HEK293 (cell line): Measurements from ENCODE around the gene ITIH2.

Source experiments
- KLF16 ChIP-seq: fragments of 450-650 bp; formaldehyde crosslinking; IDR thresholded peaks from 2 replicates; pipeline ENCODE4 v1.5.1; 2017; ENCODE audit warnings: missing biosample characterization, missing genetic modification characterization
- KLF9 ChIP-seq: fragments of 450-650 bp; formaldehyde crosslinking; IDR thresholded peaks from 2 replicates; pipeline ENCODE4 v1.5.1; 2016; ENCODE audit warnings: missing biosample characterization, missing genetic modification characterization, low read depth
- ZBTB21 ChIP-seq: fragments of 450-650 bp; formaldehyde crosslinking; IDR thresholded peaks from 2 replicates; pipeline ENCODE4 v1.5.1; 2017; ENCODE audit warnings: missing biosample characterization, missing genetic modification characterization
- ZBTB7A ChIP-seq: fragments of 450-650 bp; formaldehyde crosslinking; IDR thresholded peaks from 2 replicates; pipeline ENCODE4 v1.5.1; 2016; ENCODE audit warnings: low read depth, missing biosample characterization, missing genetic modification characterization
- ZNF623 ChIP-seq: fragments of 450-650 bp; formaldehyde crosslinking; IDR thresholded peaks from 2 replicates; pipeline ENCODE4 v1.5.1; 2016; ENCODE audit warnings: missing biosample characterization, missing genetic modification characterization
- ZNF777 ChIP-seq: fragments of 450-650 bp; formaldehyde crosslinking; IDR thresholded peaks from 2 replicates; pipeline ENCODE4 v1.5.1; 2017; ENCODE audit warnings: missing biosample characterization, missing genetic modification characterization, borderline replicate concordance
- ZSCAN23 ChIP-seq: fragments of 450-650 bp; formaldehyde crosslinking; IDR thresholded peaks from 2 replicates; pipeline ENCODE4 v1.5.1; 2016; ENCODE audit warnings: missing biosample characterization, missing genetic modification characterization
- TF ChIP-seq, protein P1 (sequence below): fragments of 450-650 bp; formaldehyde crosslinking; IDR thresholded peaks from 2 replicates; pipeline ENCODE4 v1.5.1; 2016; ENCODE audit warnings: missing biosample characterization, missing genetic modification characterization
- TF ChIP-seq, protein P2 (sequence below): sonication (generic); formaldehyde crosslinking; IDR thresholded peaks from 2 replicates; pipeline ENCODE4 v1.8.1; 2022; ENCODE audit warnings: mild to moderate bottlenecking, moderate library complexity, missing genetic modification reagents
- TF ChIP-seq, protein P3 (sequence below): fragments of 450-650 bp; formaldehyde crosslinking; IDR thresholded peaks from 2 replicates; pipeline ENCODE4 v1.5.1; 2016; ENCODE audit warnings: missing biosample characterization, missing genetic modification characterization

DNA sequence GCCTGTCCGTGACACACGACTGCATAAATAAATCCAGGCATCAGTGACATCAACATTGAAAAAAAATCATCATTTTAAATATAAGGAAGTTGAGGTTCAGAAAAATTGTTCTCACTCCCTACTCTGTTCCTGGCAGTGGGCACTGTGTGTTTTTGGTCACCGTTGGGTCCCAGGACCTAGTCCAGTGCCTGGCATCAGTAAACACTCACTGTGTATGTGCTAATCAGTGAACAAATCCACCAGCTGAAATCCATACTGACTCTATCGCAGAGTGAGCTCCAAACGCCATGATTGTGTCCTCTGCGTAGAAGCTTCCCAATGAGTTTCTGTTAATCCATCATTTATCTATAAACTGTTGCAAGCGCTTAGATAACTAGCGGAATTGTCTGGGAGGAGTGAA is 41.2 kb downstream of the ITIH2 start:
- TF ChIP-seq, protein P1, sequence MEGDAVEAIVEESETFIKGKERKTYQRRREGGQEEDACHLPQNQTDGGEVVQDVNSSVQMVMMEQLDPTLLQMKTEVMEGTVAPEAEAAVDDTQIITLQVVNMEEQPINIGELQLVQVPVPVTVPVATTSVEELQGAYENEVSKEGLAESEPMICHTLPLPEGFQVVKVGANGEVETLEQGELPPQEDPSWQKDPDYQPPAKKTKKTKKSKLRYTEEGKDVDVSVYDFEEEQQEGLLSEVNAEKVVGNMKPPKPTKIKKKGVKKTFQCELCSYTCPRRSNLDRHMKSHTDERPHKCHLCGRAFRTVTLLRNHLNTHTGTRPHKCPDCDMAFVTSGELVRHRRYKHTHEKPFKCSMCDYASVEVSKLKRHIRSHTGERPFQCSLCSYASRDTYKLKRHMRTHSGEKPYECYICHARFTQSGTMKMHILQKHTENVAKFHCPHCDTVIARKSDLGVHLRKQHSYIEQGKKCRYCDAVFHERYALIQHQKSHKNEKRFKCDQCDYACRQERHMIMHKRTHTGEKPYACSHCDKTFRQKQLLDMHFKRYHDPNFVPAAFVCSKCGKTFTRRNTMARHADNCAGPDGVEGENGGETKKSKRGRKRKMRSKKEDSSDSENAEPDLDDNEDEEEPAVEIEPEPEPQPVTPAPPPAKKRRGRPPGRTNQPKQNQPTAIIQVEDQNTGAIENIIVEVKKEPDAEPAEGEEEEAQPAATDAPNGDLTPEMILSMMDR (tag by site-specific recombination): no peak
- TF ChIP-seq, protein P2, sequence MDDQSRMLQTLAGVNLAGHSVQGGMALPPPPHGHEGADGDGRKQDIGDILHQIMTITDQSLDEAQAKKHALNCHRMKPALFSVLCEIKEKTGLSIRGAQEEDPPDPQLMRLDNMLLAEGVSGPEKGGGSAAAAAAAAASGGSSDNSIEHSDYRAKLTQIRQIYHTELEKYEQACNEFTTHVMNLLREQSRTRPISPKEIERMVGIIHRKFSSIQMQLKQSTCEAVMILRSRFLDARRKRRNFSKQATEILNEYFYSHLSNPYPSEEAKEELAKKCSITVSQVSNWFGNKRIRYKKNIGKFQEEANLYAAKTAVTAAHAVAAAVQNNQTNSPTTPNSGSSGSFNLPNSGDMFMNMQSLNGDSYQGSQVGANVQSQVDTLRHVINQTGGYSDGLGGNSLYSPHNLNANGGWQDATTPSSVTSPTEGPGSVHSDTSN (CRISPR knock-in tag): no peak
- no peak for TF ChIP-seq KLF16 (tag by site-specific recombination)
- no peak for TF ChIP-seq ZBTB7A
- TF ChIP-seq ZBTB21 (tag by site-specific recombination): no peak
- no peak for TF ChIP-seq ZNF777 (tag by site-specific recombination)
- no peak for TF ChIP-seq ZNF623 (tag by site-specific recombination)
- no peak for TF ChIP-seq KLF9 (tag by site-specific recombination)
- TF ChIP-seq ZSCAN23 (tag by site-specific recombination): no peak
- TF ChIP-seq, protein P3, sequence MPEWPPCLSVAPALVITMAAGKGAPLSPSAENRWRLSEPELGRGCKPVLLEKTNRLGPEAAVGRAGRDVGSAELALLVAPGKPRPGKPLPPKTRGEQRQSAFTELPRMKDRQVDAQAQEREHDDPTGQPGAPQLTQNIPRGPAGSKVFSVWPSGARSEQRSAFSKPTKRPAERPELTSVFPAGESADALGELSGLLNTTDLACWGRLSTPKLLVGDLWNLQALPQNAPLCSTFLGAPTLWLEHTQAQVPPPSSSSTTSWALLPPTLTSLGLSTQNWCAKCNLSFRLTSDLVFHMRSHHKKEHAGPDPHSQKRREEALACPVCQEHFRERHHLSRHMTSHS (tag by site-specific recombination): no peak
